Transverse colon (tissue), 4 donors: Measurements from ENCODE around the gene PPFIA1. TPM values are rescaled to one million over a fixed set of nuclear protein-coding genes. Genes with fewer than 3 reads are reported as not detected.

Experiments
- DNase-seq: peaks from one replicate; pipeline ENCODE4 v3.0.0-alpha.2; 2019
- H3K27ac ChIP-seq, 4 donors: fragments of 200-600 bp; sonication (generic); 2 replicates each; pipeline ENCODE4 v1.5.1; 2016 to 2018; ENCODE audit warnings: inconsistent platforms in 4 of 4
- H3K27me3 ChIP-seq: fragments of 200-600 bp; sonication (generic); 2 replicates; pipeline ENCODE4 v1.5.1; 2017; ENCODE audit warnings: inconsistent platforms
- H3K36me3 ChIP-seq, 4 donors: fragments of 200-600 bp; sonication (generic); 2 replicates each; pipeline ENCODE4 v1.5.1; 2017 to 2019; ENCODE audit warnings: inconsistent platforms in 4 of 4
- H3K4me1 ChIP-seq, 4 donors: fragments of 200-600 bp; sonication (generic); 2 replicates each; pipeline ENCODE4 v1.5.1; 2017 to 2020; ENCODE audit warnings: inconsistent platforms in 4 of 4
- H3K4me3 ChIP-seq, 4 donors: fragments of 200-600 bp; sonication (generic); 1 replicate in 1 of 4; 2 replicates in 3 of 4; pipeline versions ENCODE4 v1.5.1 to v1.6.1; 2017 to 2019; ENCODE audit warnings: inconsistent platforms in 4 of 4
- H3K9me3 ChIP-seq, 2 donors: fragments of 200-600 bp; sonication (generic); 2 replicates each; pipeline ENCODE4 v1.5.1; 2017 to 2019; ENCODE audit warnings: inconsistent platforms in 2 of 2
- EP300 ChIP-seq: sonication (generic); formaldehyde crosslinking; IDR thresholded peaks from one replicate; pipeline ENCODE4 v1.6.1; 2017; ENCODE audit warnings: antibody characterized with exemption, low read depth
- POLR2A ChIP-seq: fragments of 450-650 bp; IDR thresholded peaks from one replicate; pipeline ENCODE4 v1.6.1; 2016; ENCODE audit warnings: antibody characterized with exemption, mild to moderate bottlenecking, moderate library complexity
- POLR2AphosphoS5 ChIP-seq, 3 donors: sonication (generic); formaldehyde crosslinking; IDR thresholded peaks; one replicate each; pipeline ENCODE4 v1.6.1; 2016; ENCODE audit warnings: antibody characterized with exemption in 3 of 3
- WGBS, 2 donors: methylation state at CpG; one replicate each; pipeline ENCODE4 v1.1.5; 2018; ENCODE audit warnings: low coverage in 1 of 2; 5-methylcytosine and 5-hydroxymethylcytosine counted together
- in situ Hi-C, 4 donors: fragments of 200-750 bp; cut with MboI; loops; one replicate each; pipeline versions ENCODE4 v1.15.0 to v1.15.1; 2017; ENCODE audit warnings: low sequenced_read_pairs in 3 of 4, low pct_ligation_motif_present in 1 of 4, low pct_unique_long_range_greater_than_20kb in 1 of 4
- intact Hi-C: fragments of 100-400 bp; cut with DNase I; formaldehyde crosslinking; loops from one replicate; pipeline ENCODE4 v1.15.1; 2023; ENCODE audit warnings: low total_unique reads
- small RNA-seq, 4 donors: library from RNA; depleted of rRNA; stranded (forward); fragments of <200 nt; gene quantifications; one replicate each; pipeline ENCODE3, GENCODE V24; 2016
- total RNA-seq, 4 donors: library from RNA; depleted of rRNA; stranded (reverse); fragments of >200 nt; gene quantifications; one replicate each; pipeline ENCODE4 v1.1.0, GENCODE V29; 2016
- TF ChIP-seq, protein P1 (sequence below), 5 experiments: fragments of 200-600 bp in 3 of 5; fragments of 450-650 bp in 2 of 5; sonication (generic) in 3 of 5; IDR thresholded peaks; 1 replicate in 2 of 5; 2 replicates in 3 of 5; pipeline ENCODE4 v1.5.1; 2016 to 2017; ENCODE audit warnings: antibody characterized with exemption in 5 of 5, inconsistent platforms in 3 of 5, mild to moderate bottlenecking in 2 of 5, moderate library complexity in 1 of 5

The PPFIA1 gene
- total RNA-seq, 4 donors from 2014 or later = 42.6 to 143 (median 72.8) TPM

- intact Hi-C loops (no loop called here), in situ Hi-C loops (no loop called here)
- TF ChIP-seq, protein P1, sequence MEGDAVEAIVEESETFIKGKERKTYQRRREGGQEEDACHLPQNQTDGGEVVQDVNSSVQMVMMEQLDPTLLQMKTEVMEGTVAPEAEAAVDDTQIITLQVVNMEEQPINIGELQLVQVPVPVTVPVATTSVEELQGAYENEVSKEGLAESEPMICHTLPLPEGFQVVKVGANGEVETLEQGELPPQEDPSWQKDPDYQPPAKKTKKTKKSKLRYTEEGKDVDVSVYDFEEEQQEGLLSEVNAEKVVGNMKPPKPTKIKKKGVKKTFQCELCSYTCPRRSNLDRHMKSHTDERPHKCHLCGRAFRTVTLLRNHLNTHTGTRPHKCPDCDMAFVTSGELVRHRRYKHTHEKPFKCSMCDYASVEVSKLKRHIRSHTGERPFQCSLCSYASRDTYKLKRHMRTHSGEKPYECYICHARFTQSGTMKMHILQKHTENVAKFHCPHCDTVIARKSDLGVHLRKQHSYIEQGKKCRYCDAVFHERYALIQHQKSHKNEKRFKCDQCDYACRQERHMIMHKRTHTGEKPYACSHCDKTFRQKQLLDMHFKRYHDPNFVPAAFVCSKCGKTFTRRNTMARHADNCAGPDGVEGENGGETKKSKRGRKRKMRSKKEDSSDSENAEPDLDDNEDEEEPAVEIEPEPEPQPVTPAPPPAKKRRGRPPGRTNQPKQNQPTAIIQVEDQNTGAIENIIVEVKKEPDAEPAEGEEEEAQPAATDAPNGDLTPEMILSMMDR (IDR thresholded peaks at IDR 0.05) = no peak
- no peak for TF ChIP-seq POLR2AphosphoS5 (IDR thresholded peaks at IDR 0.05)
- no peak for TF ChIP-seq EP300
- TF ChIP-seq POLR2A = no peak
- Histone ChIP-seq H3K27ac (no peak overlapping the region), H3K36me3 (peaks cover 0 to 45% (median 15%) of the 10 kb centered on the region in 4 donors), H3K4me3 (no peak overlapping the region), H3K9me3 (no peaks in the 10 kb centered on the region), H3K4me1 (no peaks in the 10 kb centered on the region), H3K27me3 (no peaks in the 10 kb centered on the region)
- DNase-seq = no peak
- 95% methylated on average over 18 of the region's 20 CpGs; no CpG with 5 or more reads in 1 of the 2 donors for WGBS, 2 donors
Observed at GRCh38 chr11:70433038-70433437, 162.5 kb downstream of the PPFIA1 start.

DNA sequence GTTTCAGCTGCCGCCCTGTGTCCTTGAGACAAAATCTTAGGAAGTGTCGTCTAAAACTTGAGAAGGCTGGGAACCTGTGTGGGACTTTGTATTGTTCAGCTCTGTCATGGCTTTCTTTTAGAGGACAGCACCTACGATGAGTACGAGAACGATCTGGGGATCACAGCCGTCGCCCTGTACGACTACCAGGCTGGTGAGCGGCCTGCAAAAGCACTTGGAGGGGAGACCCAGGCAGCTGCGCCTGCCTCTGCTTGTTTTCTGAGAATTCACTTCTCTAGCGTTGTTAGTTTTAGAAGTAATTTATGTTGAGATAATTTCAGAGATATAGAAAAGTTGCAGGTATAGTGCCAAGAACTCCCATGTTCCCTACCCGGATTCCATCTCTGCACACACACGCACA, 163.0 kb downstream of the PPFIA1 start:
- H3K36me3 ChIP-seq = peaks cover 0 to 45% (median 15%) of the 10 kb centered on the region in 4 donors
- no peaks in the 10 kb centered on the region for H3K9me3 ChIP-seq
- in situ Hi-C loops (no loop called here), intact Hi-C loops (no loop called here)
- no peak overlapping the region for H3K27ac ChIP-seq
- TF ChIP-seq POLR2AphosphoS5 (IDR thresholded peaks at IDR 0.05) (no peak), EP300 (no peak), POLR2A (no peak)
- TF ChIP-seq, protein P1 (IDR thresholded peaks at IDR 0.05) = no peak
- no peaks in the 10 kb centered on the region for H3K4me1 ChIP-seq
- DNase-seq = no peak
- no peaks in the 10 kb centered on the region for H3K27me3 ChIP-seq
- WGBS, 2 donors = 91% methylated on average over 13 of the region's 13 CpGs; no CpG with 5 or more reads in 1 of the 2 donors
- H3K4me3 ChIP-seq = no peak overlapping the region

Small RNAs within 50 kb of the gene (small RNA-seq; reads per million reads assigned to genes)
- 3.9 to 15.0 (median 5.5) reads per million in 4 donors for gene MIR548K

Other genes starting within 250 kb of the PPFIA1 start
- 10 to 100 TPM in 2 of 4 donors, 1 to 10 TPM in 2; 7.9 to 20.9 (median 11.3) TPM for gene ANO1, start 192.4 kb upstream of the PPFIA1 start, total RNA-seq
- gene FADD, start 67.4 kb upstream of the PPFIA1 start, total RNA-seq = 10 to 100 TPM; 24.5 to 42.3 (median 31.5) TPM
- 100 to 1,000 TPM; 203 to 449 (median 365) TPM for gene CTTN, start 127.8 kb downstream of the PPFIA1 start, total RNA-seq